Liver (tissue), 9 donors: ENCODE results near the gene COL4A1. TPM values are rescaled to one million over a fixed set of nuclear protein-coding genes. Genes with fewer than 3 reads are reported as not detected.

Source experiments
- DNase-seq: peaks from one replicate; pipeline ENCODE4 v3.0.0-alpha.2; 2017; ENCODE audit warnings: low spot score
- H3K27ac ChIP-seq, 2 donors: one replicate each; pipeline ENCODE4 v1.7.0; 2013; ENCODE audit warnings: inconsistent platforms in 2 of 2, low read length in 2 of 2, control low read depth in 1 of 2, low read depth in 1 of 2, mild to moderate bottlenecking in 1 of 2
- H3K27me3 ChIP-seq, 4 donors: one replicate each; pipeline versions ENCODE4 v1.6.1 to v1.7.0; 2013; ENCODE audit warnings: low read length in 3 of 4, inconsistent platforms in 1 of 4, mild to moderate bottlenecking in 1 of 4, moderate library complexity in 1 of 4; ENCODE audit not compliant: control insufficient read depth in 4 of 4, insufficient read depth in 4 of 4
- H3K36me3 ChIP-seq, 4 donors: one replicate each; pipeline versions ENCODE4 v1.6.1 to v1.7.0; 2013; ENCODE audit warnings: low read length in 3 of 4, mild to moderate bottlenecking in 3 of 4, low read depth in 1 of 4, moderate library complexity in 1 of 4; ENCODE audit not compliant: control insufficient read depth in 4 of 4, insufficient read depth in 3 of 4
- H3K4me1 ChIP-seq, 4 donors: one replicate each; pipeline versions ENCODE4 v1.6.1 to v1.7.0; 2013; ENCODE audit warnings: low read length in 3 of 4, mild to moderate bottlenecking in 3 of 4, moderate library complexity in 1 of 4; ENCODE audit not compliant: control insufficient read depth in 4 of 4, insufficient read depth in 4 of 4
- H3K4me3 ChIP-seq, 3 donors: one replicate each; pipeline versions ENCODE4 v1.6.1 to v1.7.0; 2013; ENCODE audit warnings: low read length in 3 of 3, control low read depth in 1 of 3, low read depth in 1 of 3, mild to moderate bottlenecking in 1 of 3
- H3K9ac ChIP-seq, 2 donors: one replicate each; pipeline ENCODE4 v1.7.0; 2013; ENCODE audit warnings: low read length in 2 of 2, mild to moderate bottlenecking in 2 of 2, moderate library complexity in 2 of 2, control low read depth in 1 of 2, low read depth in 1 of 2
- H3K9me3 ChIP-seq, 4 donors: one replicate each; pipeline versions ENCODE4 v1.6.1 to v1.7.0; 2013; ENCODE audit warnings: low read length in 3 of 4; ENCODE audit not compliant: control insufficient read depth in 4 of 4
- ATF3 ChIP-seq: IDR thresholded peaks from 2 replicates; pipeline ENCODE4 v1.6.1; 2016; ENCODE audit warnings: antibody characterized with exemption
- CTCF ChIP-seq: fragments of 150-350 bp; IDR thresholded peaks from 2 replicates; pipeline ENCODE4 v1.5.1; 2017; ENCODE audit warnings: improper control_type of control experiment, low read depth, low read length; ENCODE audit not compliant: missing input control
- EGR1 ChIP-seq, 2 donors: IDR thresholded peaks; 2 replicates each; pipeline ENCODE4 v1.6.1; 2016 to 2018; ENCODE audit warnings: antibody characterized with exemption in 2 of 2, low read depth in 2 of 2
- FOXA1 ChIP-seq: IDR thresholded peaks from 2 replicates; pipeline ENCODE4 v1.6.1; 2016; ENCODE audit warnings: antibody characterized with exemption
- FOXA2 ChIP-seq: IDR thresholded peaks from 2 replicates; pipeline ENCODE4 v1.6.1; 2016; ENCODE audit warnings: antibody characterized with exemption
- HNF4A ChIP-seq, 2 donors: conservative IDR thresholded peaks; 2 replicates each; pipeline ENCODE4 v1.6.1; 2016; ENCODE audit warnings: antibody characterized with exemption in 2 of 2, mild to moderate bottlenecking in 2 of 2
- HNF4G ChIP-seq: IDR thresholded peaks from 2 replicates; pipeline ENCODE4 v1.6.1; 2016; ENCODE audit warnings: antibody characterized with exemption
- JUND ChIP-seq, 2 donors: IDR thresholded peaks; 2 replicates each; pipeline ENCODE4 v1.6.1; 2016; ENCODE audit warnings: antibody characterized with exemption in 2 of 2
- MAX ChIP-seq: IDR thresholded peaks from 2 replicates; pipeline ENCODE4 v1.6.1; 2016; ENCODE audit warnings: antibody characterized with exemption
- RAD21 ChIP-seq, 2 donors: IDR thresholded peaks; 2 replicates each; pipeline ENCODE4 v1.6.1; 2016; ENCODE audit warnings: antibody characterized with exemption in 2 of 2, mild to moderate bottlenecking in 2 of 2
- REST ChIP-seq: IDR thresholded peaks from 2 replicates; pipeline ENCODE4 v1.6.1; 2016; ENCODE audit warnings: antibody characterized with exemption, mild to moderate bottlenecking
- RXRA ChIP-seq, 2 donors: IDR thresholded peaks; 2 replicates each; pipeline ENCODE4 v1.6.1; 2017 to 2018; ENCODE audit warnings: antibody characterized with exemption in 2 of 2, mild to moderate bottlenecking in 1 of 2
- SP1 ChIP-seq: IDR thresholded peaks from 2 replicates; pipeline ENCODE4 v1.6.1; 2018; ENCODE audit warnings: antibody characterized with exemption, mild to moderate bottlenecking
- TAF1 ChIP-seq: conservative IDR thresholded peaks from 2 replicates; pipeline ENCODE4 v1.6.1; 2016; ENCODE audit warnings: antibody characterized with exemption, mild to moderate bottlenecking
- YY1 ChIP-seq: IDR thresholded peaks from 2 replicates; pipeline ENCODE4 v1.6.1; 2016; ENCODE audit warnings: antibody characterized with exemption, mild to moderate bottlenecking
- ZBTB33 ChIP-seq: IDR thresholded peaks from 2 replicates; pipeline ENCODE4 v1.6.1; 2016; ENCODE audit warnings: antibody characterized with exemption
- WGBS: extraction: QIAGEN DNeasy Blood & Tissue Kit; methylation state at CpG from one replicate; pipeline ENCODE4 v1.1.7; 2013; 5-methylcytosine and 5-hydroxymethylcytosine counted together
- polyA plus RNA-seq, 2 donors: library from polyadenylated mRNA; stranded (reverse) in 1 of 2; unstranded in 1 of 2; fragments of 200-250 nt in 1 of 2; fragments of >200 nt in 1 of 2; fragmentation: Nextera tagmentation in 1 of 2; extraction: Ambion mirVana in 1 of 2; gene quantifications; one replicate each; pipeline versions ENCODE4 v1.2.1 to v1.2.3, GENCODE V29; 2013 to 2015
- total RNA-seq, 2 donors: library from RNA; depleted of rRNA; stranded (reverse); fragments of >200 nt; gene quantifications; one replicate each; pipeline ENCODE4 v1.2.3, GENCODE V29; 2014
- donor health status: healthy.
- donor health status: healthy.
- donor health status: healthy.
- donor health status: healthy.
- donor health status: healthy.

Gene COL4A1
- total and polyA plus RNA-seq, 4 donors: 5.0 to 68.5 (median 37.9) TPM

- Histone ChIP-seq H3K4me1 (peaks cover 0 to 8% (median 0%) of the 10 kb centered on the region in 4 donors), H3K36me3 (no peaks in the 10 kb centered on the region), H3K27ac (no peak overlapping the region), H3K4me3 (no peak overlapping the region), H3K27me3 (peaks cover 0 to 3% (median 0%) of the 10 kb centered on the region in 4 donors), H3K9ac (no peak overlapping the region), H3K9me3 (no peaks in the 10 kb centered on the region)
- DNase-seq: no peak
- whole genome bisulfite sequencing: 84% methylated on average over 9 of the region's 9 CpGs
- TF ChIP-seq EGR1 (IDR thresholded peaks at IDR 0.05; ENCODE audit: low read depth in 2 of 2): no peak
- no peak for TF ChIP-seq MAX
- TF ChIP-seq RAD21 (IDR thresholded peaks at IDR 0.05): no peak
- no peak for TF ChIP-seq YY1
- TF ChIP-seq RXRA (IDR thresholded peaks at IDR 0.05): no peak
- TF ChIP-seq SP1: no peak
- TF ChIP-seq TAF1: no peak
- no peak for TF ChIP-seq FOXA1
- no peak for TF ChIP-seq CTCF
- no peak for TF ChIP-seq HNF4A (conservative IDR thresholded peaks at IDR 0.05)
- TF ChIP-seq ZBTB33: no peak
- no peak for TF ChIP-seq REST
- no peak for TF ChIP-seq JUND (IDR thresholded peaks at IDR 0.05)
- TF ChIP-seq ATF3: no peak
- no peak for TF ChIP-seq HNF4G
- TF ChIP-seq FOXA2: no peak
These were observed 17.8 kb downstream of the COL4A1 start for GRCh38 chr13:110289174-110289573.
